GM12878 (cell line): ENCODE measurements around the gene SESN1. TPM values are rescaled to one million over a fixed set of nuclear protein-coding genes. Genes with fewer than 3 reads are reported as not detected.

Source experiments
- ATAC-seq: fragments of 200-7000 bp; cut with Tn5 transposase; 3 replicates; pipeline ENCODE4 v1.9.1; 2020; ENCODE audit warnings: mild to moderate bottlenecking, moderate library complexity
- BruUV-seq: library from RNA; stranded (reverse); fragments of 400-500 nt; replicated peaks from 2 replicates; lab custom pipeline; 2021; lab: Mats Ljungman, UMichigan
- CTCF ChIA-PET: fragments of 300-600 bp; sonication (Branson Sonifier 250); formaldehyde crosslinking; extraction: SDS; loops from one replicate; lab custom pipeline; 2021; ENCODE audit warnings: inconsistent platforms; lab: Yijun Ruan, JAX
- POLR2A ChIA-PET: fragments of 350-600 bp; formaldehyde crosslinking; extraction: SDS; loops from one replicate; lab custom pipeline; 2021; ENCODE audit warnings: inconsistent platforms; lab: Charles Lee
- RAD21 ChIA-PET: fragments of 300-600 bp; sonication (Branson Sonifier 250); formaldehyde crosslinking; loops from one replicate; lab custom pipeline; 2023; ENCODE audit warnings: antibody characterized with exemption; ENCODE audit not compliant: unreplicated experiment; lab: Charles Lee
- SMC1A ChIA-PET: fragments of 300-600 bp; sonication (Branson Sonifier 250); formaldehyde crosslinking; loops from one replicate; lab custom pipeline; 2023; ENCODE audit not compliant: unreplicated experiment, uncharacterized antibody; lab: Charles Lee
- DNase-seq: peaks from one replicate; pipeline ENCODE4 v3.0.0-alpha.2; 2011; ENCODE audit warnings: low read depth, low spot score
- FAIRE-seq: peaks from 3 replicates; lab custom pipeline; 2011; peaks lifted over from hg19 to GRCh38; lab: Jason Lieb, UNC
- H2AFZ ChIP-seq: 2 replicates; pipeline ENCODE4 v1.6.0; 2011; ENCODE audit warnings: low read depth, low read length, control low read depth; ENCODE audit not compliant: control insufficient read depth
- H3K27ac ChIP-seq: 2 replicates; pipeline ENCODE4 v1.5.1; 2011; ENCODE audit warnings: control low read depth; ENCODE audit not compliant: control insufficient read depth, insufficient read depth
- H3K27me3 ChIP-seq, 2 experiments: replicated peaks in 1 of 2; 2 replicates each; pipeline versions ENCODE4 v1.6.0 to v1.6.1; 2011; ENCODE audit warnings: low read length in 1 of 2; ENCODE audit not compliant: control insufficient read depth in 2 of 2, insufficient read depth in 2 of 2
- H3K36me3 ChIP-seq, 2 experiments: 2 replicates each; pipeline ENCODE4 v1.5.1; 2011; ENCODE audit warnings: low read length in 1 of 2; ENCODE audit not compliant: control insufficient read depth in 2 of 2, insufficient read depth in 2 of 2
- H3K4me1 ChIP-seq: 2 replicates; pipeline ENCODE4 v1.6.1; 2011; ENCODE audit warnings: mild to moderate bottlenecking, low read length, moderate library complexity, mixed read lengths; ENCODE audit not compliant: control insufficient read depth, insufficient read depth
- H3K4me2 ChIP-seq: 2 replicates; pipeline ENCODE4 v1.6.0; 2011; ENCODE audit warnings: control low read depth; ENCODE audit not compliant: control insufficient read depth, insufficient read depth
- H3K4me3 ChIP-seq: fragments of 200-600 bp; sonication (generic); 2 replicates; pipeline ENCODE4 v1.5.1; 2016
- H3K79me2 ChIP-seq: 2 replicates; pipeline ENCODE4 v1.6.0; 2011; ENCODE audit warnings: low read length; ENCODE audit not compliant: control insufficient read depth, insufficient read depth
- H3K9ac ChIP-seq: 2 replicates; pipeline ENCODE4 v1.8.0; 2011; ENCODE audit warnings: low read length, control low read depth, mixed read lengths; ENCODE audit not compliant: control insufficient read depth, insufficient read depth
- H3K9me3 ChIP-seq: replicated peaks from 3 replicates; pipeline ENCODE4 v1.5.1; 2011; ENCODE audit warnings: mild to moderate bottlenecking, low read length; ENCODE audit not compliant: control insufficient read depth, insufficient read depth
- H4K20me1 ChIP-seq: 2 replicates; pipeline ENCODE4 v1.6.0; 2011; ENCODE audit not compliant: control insufficient read depth, insufficient read depth
- CBX3 ChIP-seq: fragments of 200-600 bp; sonication (generic); IDR thresholded peaks from 2 replicates; pipeline ENCODE4 v1.6.1; 2016; ENCODE audit warnings: low read depth, borderline replicate concordance
- CHD1 ChIP-seq: IDR thresholded peaks from 2 replicates; pipeline ENCODE4 v1.6.1; 2012; ENCODE audit warnings: low read depth, low read length, improper control_type of control experiment
- FOXM1 ChIP-seq: IDR thresholded peaks from 2 replicates; pipeline ENCODE4 v1.6.1; 2012; ENCODE audit warnings: low read depth, mild to moderate bottlenecking, inconsistent platforms, low read length, moderate library complexity
- MTA2 ChIP-seq: fragments of 450-650 bp; IDR thresholded peaks from 2 replicates; pipeline ENCODE4 v1.6.1; 2016; ENCODE audit warnings: low read depth, mild to moderate bottlenecking, moderate library complexity
- PML ChIP-seq: IDR thresholded peaks from 2 replicates; pipeline ENCODE4 v1.6.1; 2012; ENCODE audit warnings: low read length, inconsistent platforms
- SIX5 ChIP-seq: IDR thresholded peaks from 2 replicates; pipeline ENCODE4 v1.6.1; 2011; ENCODE audit warnings: mild to moderate bottlenecking, low read depth, low read length, moderate library complexity; ENCODE audit not compliant: severe bottlenecking
- SPI1 ChIP-seq: IDR thresholded peaks from 2 replicates; pipeline ENCODE4 v1.6.1; 2011; ENCODE audit warnings: low read depth, mild to moderate bottlenecking, low read length, moderate library complexity, borderline replicate concordance; ENCODE audit not compliant: insufficient read depth
- ZNF384 ChIP-seq: IDR thresholded peaks from 2 replicates; pipeline ENCODE4 v1.6.1; 2012; ENCODE audit warnings: low read depth, mild to moderate bottlenecking, low read length, improper control_type of control experiment, borderline replicate concordance
- WGBS: methylation state at CpG from one replicate; pipeline ENCODE4 v1.1.6; 2016; ENCODE audit warnings: low lambda C conversion rate; ENCODE audit not compliant: insufficient replicate concordance, insufficient coverage; ENCODE audit errors: missing lambda C conversion rate; 5-methylcytosine and 5-hydroxymethylcytosine counted together
- in situ Hi-C: fragments of 300-500 bp; cut with MboI; formaldehyde crosslinking; loops from 9 replicates; pipeline ENCODE4 v1.14.3; 2018; ENCODE audit warnings: mixed read lengths
- intact Hi-C: fragments of 100-400 bp; cut with micrococcal nuclease; formaldehyde crosslinking; loops from one replicate; pipeline ENCODE4 v1.14.2; 2022; ENCODE audit not compliant: unreplicated experiment
- polyA plus RNA-seq, 11 experiments: library from polyadenylated mRNA; depleted of rRNA in 4 of 11; unstranded in 6 of 11; stranded (reverse) in 5 of 11; fragments of >200 nt; fragmentation: Nextera tagmentation in 4 of 11; fragmentation: Illumina TruSeq in 1 of 11; extraction: Ambion mirVana in 4 of 11; extraction: Trizol in 1 of 11; gene quantifications; 1 replicate in 1 of 11; 2 replicates in 10 of 11; pipeline versions ENCODE4 v1.2.1 to v1.2.3, GENCODE V29; 2011 to 2016; ENCODE audit warnings: inconsistent platforms in 2 of 11, missing spikeins in 2 of 11, low read depth in 1 of 11
- total RNA-seq, 4 experiments: library from RNA; depleted of rRNA in 3 of 4; stranded (reverse); fragments of >200 nt in 3 of 4; fragmentation: Illumina TruSeq in 1 of 4; extraction: Trizol in 1 of 4; gene quantifications; 2 replicates each; pipeline versions ENCODE4 v1.2.1 to v1.2.3, GENCODE V29; 2013 to 2021
- TF ChIP-seq, protein P1 (sequence below): fragments of 450-650 bp; IDR thresholded peaks from 2 replicates; pipeline ENCODE4 v1.6.1; 2016; ENCODE audit warnings: mild to moderate bottlenecking
- TF ChIP-seq, protein P2 (sequence below): fragments of 150-350 bp; IDR thresholded peaks from 2 replicates; pipeline ENCODE4 v1.6.1; 2014; ENCODE audit warnings: mild to moderate bottlenecking, low read depth, low read length

Gene SESN1
- total and polyA plus RNA-seq, 10 of the 15 experiments (the other 5 are each of a cell fraction or from before 2014, with no cell fraction given) = 1.3 to 13.0 (median 3.3) TPM

DNA sequence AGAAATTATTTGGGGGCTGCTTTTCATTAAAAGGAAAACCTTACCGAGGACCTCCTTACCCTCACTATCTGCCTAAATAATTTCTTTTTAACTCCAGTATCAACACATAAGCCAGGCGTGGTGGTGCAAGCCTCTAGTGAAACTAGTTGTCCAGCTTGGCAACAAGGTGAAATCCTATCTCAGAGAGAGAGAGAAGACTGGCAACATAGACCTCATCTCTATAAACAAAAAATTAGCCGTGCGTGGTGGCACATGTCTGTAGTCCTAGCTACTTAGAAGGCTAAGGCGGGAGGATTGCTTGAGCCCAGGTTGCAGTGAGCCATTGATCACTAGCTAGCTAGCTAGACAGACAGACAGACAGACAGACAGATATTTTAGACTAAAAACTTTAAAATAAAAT is 153.9 kb downstream of the SESN1 start:
- no TSS peak for BruUV-seq

More for the DNA sequence above, 153.9 kb downstream of the SESN1 start:
- no peak for ATAC-seq
- ChIA-PET RAD21 (no interaction called here), POLR2A (no interaction called here), CTCF (interaction anchor here (1.2 kb wide), 1 partner anchor 398 kb away, joined by 3 read pairs; no protein-coding TSS in a partner anchor), SMC1A (interaction anchor here (1.0 kb wide), 1 partner anchor 19 kb away, joined by 3 read pairs; no protein-coding TSS in a partner anchor)
- H3K36me3 ChIP-seq = no peaks in the 10 kb centered on the region
- H3K4me3 ChIP-seq = no peak overlapping the region
- H3K9ac ChIP-seq = no peak overlapping the region
- no peaks in the 10 kb centered on the region for H3K79me2 ChIP-seq
- 29% methylated on average over 5 of the region's 5 CpGs for WGBS
- H3K9me3 ChIP-seq = no peaks in the 10 kb centered on the region
- TF ChIP-seq MTA2 (no peak), CHD1 (no peak), SPI1 (no peak), PML (no peak), SIX5 (no peak), FOXM1 (no peak), ZNF384 (no peak), CBX3 (no peak)
- TF ChIP-seq, protein P1, sequence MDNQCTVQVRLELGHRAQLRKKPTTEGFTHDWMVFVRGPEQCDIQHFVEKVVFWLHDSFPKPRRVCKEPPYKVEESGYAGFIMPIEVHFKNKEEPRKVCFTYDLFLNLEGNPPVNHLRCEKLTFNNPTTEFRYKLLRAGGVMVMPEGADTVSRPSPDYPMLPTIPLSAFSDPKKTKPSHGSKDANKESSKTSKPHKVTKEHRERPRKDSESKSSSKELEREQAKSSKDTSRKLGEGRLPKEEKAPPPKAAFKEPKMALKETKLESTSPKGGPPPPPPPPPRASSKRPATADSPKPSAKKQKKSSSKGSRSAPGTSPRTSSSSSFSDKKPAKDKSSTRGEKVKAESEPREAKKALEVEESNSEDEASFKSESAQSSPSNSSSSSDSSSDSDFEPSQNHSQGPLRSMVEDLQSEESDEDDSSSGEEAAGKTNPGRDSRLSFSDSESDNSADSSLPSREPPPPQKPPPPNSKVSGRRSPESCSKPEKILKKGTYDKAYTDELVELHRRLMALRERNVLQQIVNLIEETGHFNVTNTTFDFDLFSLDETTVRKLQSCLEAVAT = no peak
- TF ChIP-seq, protein P2, sequence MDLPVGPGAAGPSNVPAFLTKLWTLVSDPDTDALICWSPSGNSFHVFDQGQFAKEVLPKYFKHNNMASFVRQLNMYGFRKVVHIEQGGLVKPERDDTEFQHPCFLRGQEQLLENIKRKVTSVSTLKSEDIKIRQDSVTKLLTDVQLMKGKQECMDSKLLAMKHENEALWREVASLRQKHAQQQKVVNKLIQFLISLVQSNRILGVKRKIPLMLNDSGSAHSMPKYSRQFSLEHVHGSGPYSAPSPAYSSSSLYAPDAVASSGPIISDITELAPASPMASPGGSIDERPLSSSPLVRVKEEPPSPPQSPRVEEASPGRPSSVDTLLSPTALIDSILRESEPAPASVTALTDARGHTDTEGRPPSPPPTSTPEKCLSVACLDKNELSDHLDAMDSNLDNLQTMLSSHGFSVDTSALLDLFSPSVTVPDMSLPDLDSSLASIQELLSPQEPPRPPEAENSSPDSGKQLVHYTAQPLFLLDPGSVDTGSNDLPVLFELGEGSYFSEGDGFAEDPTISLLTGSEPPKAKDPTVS = no peak
- DNase-seq = no peak
- H3K27ac ChIP-seq = no peak overlapping the region
- H4K20me1 ChIP-seq = no peaks in the 10 kb centered on the region
- H3K4me2 ChIP-seq = no peak overlapping the region
- no peaks in the 10 kb centered on the region for H3K4me1 ChIP-seq
- no peak for FAIRE-seq
- no peak overlapping the region for H2AFZ ChIP-seq
- in situ Hi-C loops (no loop called here), intact Hi-C loops (no loop called here)
- H3K27me3 ChIP-seq = peaks cover 2 to 3% of the 10 kb centered on the region in 2 experiments; a peak in 3 of 4 replicates
